NCI-H446 (cell line): Measurements from ENCODE around the gene CRTC2.
A peak's percentile ranks its signal among the peaks of the same experiment; 100 is the strongest.

Experiments
- DNase-seq, 2 experiments: peaks; one replicate each; lab custom pipeline; 2025; lab: John Stamatoyannopoulos, UW

Gene CRTC2

GRCh38 chr1:153976819-153977249 is 18.4 kb upstream of the CRTC2 start:
- DNase-seq = no peak

GRCh38 chr1:153973525-153973924 is 15.1 kb upstream of the CRTC2 start:
- no peak for DNase-seq

GRCh38 chr1:153973071-153973470 is 14.7 kb upstream of the CRTC2 start:
- no peak for DNase-seq

- no peak for DNase-seq
Measured at GRCh38 chr1:153970346-153970745, 11.9 kb upstream of the CRTC2 start.

- DNase-seq = no peak
Measured at GRCh38 chr1:153968972-153969371, 10.6 kb upstream of the CRTC2 start.

GRCh38 chr1:153968408-153968807 is 10.0 kb upstream of the CRTC2 start:
- no peak for DNase-seq

- no peak for DNase-seq
Measured at GRCh38 chr1:153968000-153968363, 9.6 kb upstream of the CRTC2 start.

- peak; percentile 96 to 98 for DNase-seq
Measured at GRCh38 chr1:153967107-153967999, 8.9 kb upstream of the CRTC2 start, which contains the start of gene CREB3L4. CREB3L4 (plus strand) TSS chr1:153967902; CDS start chr1:153968526, 624 bp downstream.

- DNase-seq = peak in 1 of 2 experiments; percentile 40
Measured at GRCh38 chr1:153963850-153964331, 5.5 kb upstream of the CRTC2 start.

- DNase-seq = peak; percentile 97 to 98
Measured at GRCh38 chr1:153963030-153963849, 4.8 kb upstream of the CRTC2 start, which contains the start of gene SLC39A1. SLC39A1 (minus strand) TSS chr1:153963537; CDS start chr1:153962715, 822 bp downstream.

GRCh38 chr1:153962088-153963029 is 3.9 kb upstream of the CRTC2 start:
- DNase-seq = no peak

GRCh38 chr1:153961421-153961820 is 3.0 kb upstream of the CRTC2 start:
- no peak for DNase-seq

- no peak for DNase-seq
Measured at GRCh38 chr1:153960206-153960605, 1.8 kb upstream of the CRTC2 start.

- no peak for DNase-seq
Measured at GRCh38 chr1:153959454-153959853, 1.0 kb upstream of the CRTC2 start.

GRCh38 chr1:153958961-153959260 is 499 bp upstream of the CRTC2 start:
- DNase-seq = no peak

GRCh38 chr1:153957744-153958110 is 685 bp downstream of the CRTC2 start:
- no peak for DNase-seq

GRCh38 chr1:153956997-153957715 is 1.3 kb downstream of the CRTC2 start:
- no peak for DNase-seq

GRCh38 chr1:153954826-153955225 is 3.6 kb downstream of the CRTC2 start:
- no peak for DNase-seq

- DNase-seq = no peak
Measured at GRCh38 chr1:153953859-153954365, 4.5 kb downstream of the CRTC2 start.

- DNase-seq = no peak
Measured at GRCh38 chr1:153951801-153952200, 6.6 kb downstream of the CRTC2 start.

- no peak for DNase-seq
Measured at GRCh38 chr1:153951183-153951582, 7.2 kb downstream of the CRTC2 start.
